ENCODE measurements around the gene NR1H2.
"Not testable (repeated sequence)": the region's sequence is repeated elsewhere in the genome, so short reads cannot be mapped to it uniquely, and the experiment has no call there.

The NR1H2 gene

DNA sequence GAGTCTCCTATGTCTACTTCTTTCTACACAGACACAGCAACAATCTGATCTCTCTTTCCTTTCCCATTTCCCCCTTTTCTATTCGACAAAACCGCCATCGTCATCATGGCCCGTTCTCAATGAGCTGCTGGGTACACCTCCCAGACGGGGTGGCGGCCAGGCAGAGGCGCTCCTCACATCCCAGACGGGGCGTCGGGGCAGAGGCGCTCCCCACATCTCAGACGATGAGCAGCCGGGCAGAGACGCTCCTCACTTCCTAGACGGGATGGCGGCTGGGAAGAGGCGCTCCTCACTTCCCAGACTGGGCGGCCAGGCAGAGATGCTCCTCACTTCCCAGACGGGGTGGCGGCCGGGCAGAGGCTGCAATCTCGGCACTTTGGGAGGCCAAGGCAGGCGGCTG is 14.7 kb downstream of the NR1H2 start:
- H3K27ac ChIP-seq (ENCODE audit: low read depth, low read length, severe bottlenecking); H3K4me1 ChIP-seq (ENCODE audit: control insufficient read depth, insufficient read depth, low read length, poor library complexity, severe bottlenecking); H3K9me3 ChIP-seq (ENCODE audit: control insufficient read depth, low read length); H3K4me3 ChIP-seq (ENCODE audit: extremely low read depth, insufficient read depth, low read length, poor library complexity, severe bottlenecking): not testable (repeated sequence)
- WGBS, 2 experiments (ENCODE audit: insufficient coverage in 2 of 2) = 97 to 100% methylated on average over 12 to 16 of the region's 23 CpGs
- peaks cover 73% of the 10 kb centered on the region for H3K36me3 ChIP-seq (ENCODE audit: control insufficient read depth, insufficient read depth, low read length)

DNA sequence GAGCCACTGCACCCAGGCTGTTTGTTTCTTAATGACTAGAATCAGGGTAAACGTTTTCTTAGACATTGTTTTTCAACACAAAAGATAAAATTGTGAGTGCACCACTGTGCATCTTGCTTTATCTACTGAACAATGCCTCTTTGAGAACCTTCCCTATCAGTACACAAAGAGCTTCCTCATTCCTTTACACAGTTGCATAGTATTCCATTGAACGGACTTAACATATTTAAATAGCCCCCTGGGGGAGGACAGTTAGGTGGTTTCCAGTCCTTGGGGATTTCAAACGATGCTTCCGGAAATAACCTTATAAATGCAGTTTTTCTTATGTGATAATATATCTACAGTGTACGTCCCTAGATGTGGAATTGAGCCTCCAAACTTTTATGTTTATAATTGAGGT is 16.5 kb downstream of the NR1H2 start:
- no peak overlapping the region for H3K4me3 ChIP-seq (ENCODE audit: extremely low read depth, insufficient read depth, low read length, poor library complexity, severe bottlenecking)
- peaks cover 62% of the 10 kb centered on the region for H3K36me3 ChIP-seq (ENCODE audit: control insufficient read depth, insufficient read depth, low read length)
- H3K4me1 ChIP-seq (ENCODE audit: control insufficient read depth, insufficient read depth, low read length, poor library complexity, severe bottlenecking) = no peaks in the 10 kb centered on the region
- H3K27ac ChIP-seq (ENCODE audit: low read depth, low read length, severe bottlenecking) = no peak overlapping the region
- WGBS, 2 experiments (ENCODE audit: insufficient coverage in 2 of 2) = 100% methylated on average over 1 of the region's 5 CpGs
- H3K9me3 ChIP-seq (ENCODE audit: control insufficient read depth, low read length) = peaks cover 6% of the 10 kb centered on the region

DNA sequence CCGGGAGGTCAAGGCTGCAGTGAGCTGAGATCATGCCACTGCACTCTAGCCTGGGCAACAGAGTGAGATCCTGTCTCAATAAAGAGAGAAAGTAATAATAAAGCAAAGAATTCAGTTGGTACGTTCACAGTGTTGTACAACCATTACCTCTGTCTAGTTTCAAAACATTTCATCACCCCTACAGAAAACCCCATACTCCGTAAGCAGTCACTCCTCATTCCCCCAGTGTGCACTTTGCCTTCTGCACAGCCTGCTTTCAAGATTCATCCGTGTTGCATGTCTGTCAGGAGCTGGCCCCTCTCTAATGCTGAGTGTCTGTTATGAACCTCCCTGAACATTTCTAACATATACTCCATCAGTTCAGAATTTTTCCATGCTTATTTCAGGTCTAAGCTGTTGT is 17.3 kb downstream of the NR1H2 start:
- 96 to 100% methylated on average over 2 to 3 of the region's 4 CpGs for WGBS, 2 experiments (ENCODE audit: insufficient coverage in 2 of 2)
- Histone ChIP-seq H3K36me3 (ENCODE audit: control insufficient read depth, insufficient read depth, low read length) (peaks cover 55% of the 10 kb centered on the region), H3K9me3 (ENCODE audit: control insufficient read depth, low read length) (peaks cover 6% of the 10 kb centered on the region), H3K4me1 (ENCODE audit: control insufficient read depth, insufficient read depth, low read length, poor library complexity, severe bottlenecking) (no peaks in the 10 kb centered on the region), H3K4me3 (ENCODE audit: extremely low read depth, insufficient read depth, low read length, poor library complexity, severe bottlenecking) (no peak overlapping the region), H3K27ac (ENCODE audit: low read depth, low read length, severe bottlenecking) (no peak overlapping the region)

DNA sequence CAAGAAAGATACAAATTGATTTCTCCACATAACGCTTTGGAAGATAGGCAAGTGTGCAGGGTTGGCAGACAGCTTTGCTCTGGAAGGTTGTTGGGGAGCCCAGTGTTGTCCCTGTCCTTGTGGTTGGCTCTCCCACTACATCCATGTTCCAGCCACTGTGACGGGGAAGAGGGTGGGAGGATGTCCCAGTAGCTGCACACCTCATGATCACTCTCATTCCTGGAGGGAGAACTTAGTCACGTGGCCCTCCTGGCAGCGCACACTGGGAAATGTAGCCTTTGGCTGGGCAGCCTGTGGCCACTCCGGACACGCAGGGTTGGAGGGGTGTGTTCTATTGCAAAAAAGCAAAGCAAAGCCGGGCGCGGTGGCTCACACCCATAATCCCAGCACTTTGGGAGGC is 17.8 kb downstream of the NR1H2 start:
- WGBS, 2 experiments (ENCODE audit: insufficient coverage in 2 of 2) = 93 to 95% methylated on average over 3 to 5 of the region's 9 CpGs

DNA sequence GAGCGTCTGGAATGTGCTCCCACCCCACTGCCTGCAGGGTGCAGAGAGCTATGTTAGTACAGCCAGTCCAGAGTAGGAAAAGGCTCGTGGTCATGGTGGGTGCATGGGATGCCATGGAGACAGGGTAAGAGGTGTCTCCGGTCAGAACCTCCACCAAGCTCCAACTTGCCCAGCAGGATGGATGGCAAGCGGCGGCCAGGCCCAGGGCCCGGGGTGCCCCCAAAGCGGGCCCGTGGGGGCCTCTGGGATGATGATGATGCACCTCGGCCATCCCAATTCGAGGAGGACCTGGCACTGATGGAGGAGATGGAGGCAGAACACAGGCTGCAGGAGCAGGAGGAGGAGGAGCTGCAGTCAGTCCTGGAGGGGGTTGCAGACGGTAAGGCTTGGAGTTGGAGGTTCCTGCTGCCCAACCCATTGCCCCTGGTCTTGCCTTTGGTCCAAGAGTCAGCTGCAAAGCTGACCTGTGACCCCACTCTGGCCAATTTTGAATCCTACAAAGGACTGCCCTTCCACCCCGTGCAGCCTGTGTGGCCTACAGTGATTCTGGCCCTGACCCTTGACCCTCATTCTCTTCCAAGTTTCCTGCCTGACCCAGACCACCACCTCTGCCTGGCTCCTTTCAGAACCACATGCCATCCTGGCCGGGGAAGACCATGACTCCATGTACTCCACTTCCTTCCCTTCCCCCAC is 22.6 kb downstream of the NR1H2 start:
- no peak overlapping the region for H3K27ac ChIP-seq (ENCODE audit: low read depth, low read length, severe bottlenecking)
- 97% methylated on average over 11 to 12 of the region's 13 CpGs for WGBS, 2 experiments (ENCODE audit: insufficient coverage in 2 of 2)
- no peaks in the 10 kb centered on the region for H3K4me1 ChIP-seq (ENCODE audit: control insufficient read depth, insufficient read depth, low read length, poor library complexity, severe bottlenecking)
- no peak overlapping the region for H3K4me3 ChIP-seq (ENCODE audit: extremely low read depth, insufficient read depth, low read length, poor library complexity, severe bottlenecking)
- H3K9me3 ChIP-seq (ENCODE audit: control insufficient read depth, low read length) = no peaks in the 10 kb centered on the region
- H3K36me3 ChIP-seq (ENCODE audit: control insufficient read depth, insufficient read depth, low read length) = peaks cover 52% of the 10 kb centered on the region

More for the DNA sequence above, 17.8 kb downstream of the NR1H2 start:
- H3K36me3 ChIP-seq (ENCODE audit: control insufficient read depth, insufficient read depth, low read length) = peaks cover 54% of the 10 kb centered on the region
- no peak overlapping the region for H3K4me3 ChIP-seq (ENCODE audit: extremely low read depth, insufficient read depth, low read length, poor library complexity, severe bottlenecking)
- H3K9me3 ChIP-seq (ENCODE audit: control insufficient read depth, low read length) = peaks cover 4% of the 10 kb centered on the region
- no peaks in the 10 kb centered on the region for H3K4me1 ChIP-seq (ENCODE audit: control insufficient read depth, insufficient read depth, low read length, poor library complexity, severe bottlenecking)
- no peak overlapping the region for H3K27ac ChIP-seq (ENCODE audit: low read depth, low read length, severe bottlenecking)

DNA sequence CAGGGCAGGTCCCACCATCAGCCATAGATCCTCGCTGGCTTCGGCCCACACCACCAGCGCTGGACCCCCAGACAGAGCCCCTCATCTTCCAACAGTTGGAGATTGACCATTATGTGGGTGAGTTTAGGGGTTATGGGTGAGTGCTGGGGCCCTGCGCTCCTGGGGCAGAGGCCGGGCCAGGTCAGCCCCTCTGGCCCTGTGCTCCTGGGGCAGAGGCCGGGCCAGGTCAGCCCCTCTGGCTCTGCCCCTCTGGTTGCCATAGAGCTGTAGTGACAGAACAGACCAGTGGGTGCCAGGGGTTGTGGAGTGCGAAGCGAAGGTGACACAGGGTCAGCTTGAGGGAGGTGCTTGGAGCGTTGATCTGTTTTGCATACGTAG is 23.1 kb downstream of the NR1H2 start:
- 95% methylated on average over 3 to 5 of the region's 10 CpGs for WGBS, 2 experiments (ENCODE audit: insufficient coverage in 2 of 2)
- no peak overlapping the region for H3K27ac ChIP-seq (ENCODE audit: low read depth, low read length, severe bottlenecking)
- no peaks in the 10 kb centered on the region for H3K9me3 ChIP-seq (ENCODE audit: control insufficient read depth, low read length)
- peaks cover 50% of the 10 kb centered on the region for H3K36me3 ChIP-seq (ENCODE audit: control insufficient read depth, insufficient read depth, low read length)
- no peak overlapping the region for H3K4me3 ChIP-seq (ENCODE audit: extremely low read depth, insufficient read depth, low read length, poor library complexity, severe bottlenecking)
- H3K4me1 ChIP-seq (ENCODE audit: control insufficient read depth, insufficient read depth, low read length, poor library complexity, severe bottlenecking) = no peaks in the 10 kb centered on the region

DNA sequence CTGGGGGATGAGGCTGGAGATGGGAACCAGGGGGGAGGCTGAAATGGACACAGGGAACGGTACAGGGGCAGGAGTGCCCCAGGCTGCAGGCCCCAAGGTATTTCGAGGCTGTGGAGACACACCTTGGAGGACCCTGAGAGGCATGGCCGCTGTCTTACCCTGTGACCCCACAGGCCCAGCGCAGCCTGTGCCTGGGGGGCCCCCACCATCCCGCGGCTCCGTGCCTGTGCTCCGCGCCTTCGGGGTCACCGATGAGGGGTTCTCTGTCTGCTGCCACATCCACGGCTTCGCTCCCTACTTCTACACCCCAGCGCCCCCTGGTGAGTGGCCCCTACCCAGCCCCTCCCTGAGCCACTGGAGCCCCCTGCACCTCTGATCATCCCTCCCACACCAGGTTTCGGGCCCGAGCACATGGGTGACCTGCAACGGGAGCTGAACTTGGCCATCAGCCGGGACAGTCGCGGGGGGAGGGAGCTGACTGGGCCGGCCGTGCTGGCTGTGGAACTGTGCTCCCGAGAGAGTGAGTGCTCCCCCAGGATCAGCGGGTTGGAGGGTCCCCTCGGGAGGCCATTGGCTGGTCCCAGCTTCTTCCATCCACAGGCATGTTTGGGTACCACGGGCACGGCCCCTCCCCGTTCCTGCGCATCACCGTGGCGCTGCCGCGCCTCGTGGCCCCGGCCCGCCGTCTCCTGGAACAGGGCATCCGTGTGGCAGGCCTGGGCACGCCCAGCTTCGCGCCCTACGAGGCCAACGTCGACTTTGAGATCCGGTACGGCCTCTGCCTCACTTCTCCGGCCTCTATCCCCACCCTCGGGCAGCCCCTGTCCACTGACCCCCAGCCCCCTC is 25.6 kb downstream of the NR1H2 start:
- H3K4me3 ChIP-seq (ENCODE audit: extremely low read depth, insufficient read depth, low read length, poor library complexity, severe bottlenecking) = no peak overlapping the region
- WGBS, 2 experiments (ENCODE audit: insufficient coverage in 2 of 2) = 96% methylated on average over 31 to 48 of the region's 48 CpGs
- no peak overlapping the region for H3K27ac ChIP-seq (ENCODE audit: low read depth, low read length, severe bottlenecking)
- H3K9me3 ChIP-seq (ENCODE audit: control insufficient read depth, low read length) = no peaks in the 10 kb centered on the region
- H3K36me3 ChIP-seq (ENCODE audit: control insufficient read depth, insufficient read depth, low read length) = peaks cover 56% of the 10 kb centered on the region
- no peaks in the 10 kb centered on the region for H3K4me1 ChIP-seq (ENCODE audit: control insufficient read depth, insufficient read depth, low read length, poor library complexity, severe bottlenecking)

DNA sequence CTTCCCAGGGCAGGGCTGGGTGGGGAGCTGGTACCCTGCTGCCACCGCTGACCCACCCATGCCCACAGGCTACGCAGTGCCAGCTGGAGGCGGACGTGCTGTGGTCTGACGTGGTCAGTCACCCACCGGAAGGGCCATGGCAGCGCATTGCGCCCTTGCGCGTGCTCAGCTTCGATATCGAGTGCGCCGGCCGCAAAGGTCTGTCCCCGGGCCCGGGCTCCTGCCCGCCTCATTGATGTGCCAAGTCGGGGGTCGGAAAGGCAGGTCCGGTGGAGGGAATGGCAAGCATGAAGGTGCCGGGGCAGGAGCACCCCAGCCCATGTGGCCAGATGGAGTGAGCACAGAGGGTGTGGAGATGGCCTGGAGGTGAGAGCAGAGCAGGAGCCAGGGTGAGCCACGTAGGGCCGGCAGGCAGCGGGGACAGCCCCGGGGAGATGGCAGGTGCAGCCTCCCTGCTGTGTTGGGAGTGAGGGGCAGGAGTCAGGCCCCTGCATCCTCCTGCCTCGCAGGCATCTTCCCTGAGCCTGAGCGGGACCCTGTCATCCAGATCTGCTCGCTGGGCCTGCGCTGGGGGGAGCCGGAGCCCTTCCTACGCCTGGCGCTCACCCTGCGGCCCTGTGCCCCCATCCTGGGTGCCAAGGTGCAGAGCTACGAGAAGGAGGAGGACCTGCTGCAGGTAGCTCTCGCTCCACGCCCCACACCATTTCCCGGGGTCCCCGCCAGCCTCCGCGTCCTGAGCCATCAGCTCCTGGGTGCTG is 26.5 kb downstream of the NR1H2 start:
- Histone ChIP-seq H3K36me3 (ENCODE audit: control insufficient read depth, insufficient read depth, low read length) (peaks cover 60% of the 10 kb centered on the region), H3K9me3 (ENCODE audit: control insufficient read depth, low read length) (no peaks in the 10 kb centered on the region), H3K4me3 (ENCODE audit: extremely low read depth, insufficient read depth, low read length, poor library complexity, severe bottlenecking) (no peak overlapping the region), H3K27ac (ENCODE audit: low read depth, low read length, severe bottlenecking) (no peak overlapping the region), H3K4me1 (ENCODE audit: control insufficient read depth, insufficient read depth, low read length, poor library complexity, severe bottlenecking) (no peaks in the 10 kb centered on the region)
- 97 to 98% methylated on average over 33 to 39 of the region's 41 CpGs for WGBS, 2 experiments (ENCODE audit: insufficient coverage in 2 of 2)

DNA sequence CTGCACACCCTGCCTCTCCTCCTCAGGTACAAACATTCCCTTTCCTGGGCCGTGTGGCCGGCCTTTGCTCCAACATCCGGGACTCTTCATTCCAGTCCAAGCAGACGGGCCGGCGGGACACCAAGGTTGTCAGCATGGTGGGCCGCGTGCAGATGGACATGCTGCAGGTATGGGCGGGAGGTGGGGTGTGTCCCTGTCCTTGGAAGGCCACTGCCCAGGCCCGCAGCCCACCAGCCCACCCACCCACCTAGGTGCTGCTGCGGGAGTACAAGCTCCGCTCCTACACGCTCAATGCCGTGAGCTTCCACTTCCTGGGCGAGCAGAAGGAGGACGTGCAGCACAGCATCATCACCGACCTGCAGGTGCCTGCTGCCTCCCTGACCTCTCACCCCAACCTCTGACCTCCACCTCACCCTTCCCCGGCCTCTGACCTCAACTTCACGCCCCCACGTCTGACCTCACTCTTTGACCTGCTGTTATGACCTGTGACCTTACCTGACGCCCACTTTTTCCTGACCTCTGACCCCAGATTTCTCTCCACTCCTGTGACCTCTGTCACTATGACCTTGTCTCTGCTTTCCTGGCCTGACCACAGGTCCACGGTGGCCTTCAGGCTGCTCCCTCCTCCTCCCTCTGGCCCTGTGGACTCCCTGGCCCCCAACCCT is 30.0 kb downstream of the NR1H2 start:
- no peak overlapping the region for H3K27ac ChIP-seq (ENCODE audit: low read depth, low read length, severe bottlenecking)
- WGBS, 2 experiments (ENCODE audit: insufficient coverage in 2 of 2) = 94 to 96% methylated on average over 17 to 22 of the region's 22 CpGs
- no peaks in the 10 kb centered on the region for H3K4me1 ChIP-seq (ENCODE audit: control insufficient read depth, insufficient read depth, low read length, poor library complexity, severe bottlenecking)
- no peak overlapping the region for H3K4me3 ChIP-seq (ENCODE audit: extremely low read depth, insufficient read depth, low read length, poor library complexity, severe bottlenecking)
- no peaks in the 10 kb centered on the region for H3K9me3 ChIP-seq (ENCODE audit: control insufficient read depth, low read length)
- H3K36me3 ChIP-seq (ENCODE audit: control insufficient read depth, insufficient read depth, low read length) = peaks cover 83% of the 10 kb centered on the region

DNA sequence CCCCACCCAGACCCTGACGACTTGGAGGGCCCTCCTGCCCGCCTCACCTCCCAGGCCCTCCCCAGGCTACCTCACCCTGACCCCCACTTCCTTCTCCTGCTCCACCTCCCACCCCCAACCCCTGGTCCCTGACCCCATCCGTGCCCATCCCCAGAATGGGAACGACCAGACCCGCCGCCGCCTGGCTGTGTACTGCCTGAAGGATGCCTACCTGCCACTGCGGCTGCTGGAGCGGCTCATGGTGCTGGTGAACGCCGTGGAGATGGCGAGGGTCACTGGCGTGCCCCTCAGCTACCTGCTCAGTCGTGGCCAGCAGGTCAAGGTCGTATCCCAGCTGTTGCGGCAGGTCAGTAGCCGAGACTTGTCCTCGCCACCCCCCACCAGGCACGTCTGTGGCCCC is 30.6 kb downstream of the NR1H2 start:
- peaks cover 79% of the 10 kb centered on the region for H3K36me3 ChIP-seq (ENCODE audit: control insufficient read depth, insufficient read depth, low read length)
- 97 to 98% methylated on average over 16 to 18 of the region's 19 CpGs for WGBS, 2 experiments (ENCODE audit: insufficient coverage in 2 of 2)
- H3K27ac ChIP-seq (ENCODE audit: low read depth, low read length, severe bottlenecking) = no peak overlapping the region
- no peaks in the 10 kb centered on the region for H3K9me3 ChIP-seq (ENCODE audit: control insufficient read depth, low read length)
- H3K4me1 ChIP-seq (ENCODE audit: control insufficient read depth, insufficient read depth, low read length, poor library complexity, severe bottlenecking) = no peaks in the 10 kb centered on the region
- no peak overlapping the region for H3K4me3 ChIP-seq (ENCODE audit: extremely low read depth, insufficient read depth, low read length, poor library complexity, severe bottlenecking)
